Erythroblast (primary cell): ENCODE results near the gene SKI.

ENCODE experiments used
- GATA1 ChIP-seq: IDR thresholded peaks from 2 replicates; pipeline ENCODE4 v1.6.1; 2011; ENCODE audit warnings: low read depth, mild to moderate bottlenecking, control low read depth, low read length, moderate library complexity
- POLR2A ChIP-seq: IDR thresholded peaks from 2 replicates; pipeline ENCODE4 v1.6.1; 2011; ENCODE audit warnings: mild to moderate bottlenecking, low read length

DNA sequence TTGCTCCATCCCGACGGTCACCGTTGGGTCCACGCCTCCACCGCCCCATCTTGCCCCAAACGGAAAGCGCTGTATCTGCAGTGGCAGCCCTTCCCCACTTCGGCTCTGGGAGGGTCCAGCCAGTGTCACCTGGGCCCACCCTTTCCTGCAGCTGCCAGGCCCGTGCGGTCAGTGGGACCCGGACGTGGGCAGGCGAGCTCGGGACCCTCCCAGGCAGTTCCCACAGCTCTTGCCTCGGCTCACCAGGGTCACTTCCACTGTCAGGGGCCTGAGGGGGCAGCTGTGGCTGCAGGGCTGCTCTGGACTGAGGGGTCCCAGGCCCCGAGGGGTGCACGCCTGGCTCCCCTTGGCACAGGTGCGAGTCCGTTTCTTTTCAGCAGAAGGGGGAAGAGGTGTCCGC lies 80.7 kb downstream of the SKI start:
- no peak for TF ChIP-seq POLR2A
- no peak for TF ChIP-seq GATA1
